BLaER1 (cell line): ENCODE data around the gene ADORA2B.
"Not testable (repeated sequence)": the region's sequence is repeated elsewhere in the genome, so short reads cannot be mapped to it uniquely, and the experiment has no call there.

Experiments used
- H3K27ac ChIP-seq: shearing (Covaris generic); formaldehyde crosslinking; 2 replicates; pipeline ENCODE4 v1.8.1; 2022
- H3K27me3 ChIP-seq: shearing (Covaris generic); formaldehyde crosslinking; 2 replicates; pipeline ENCODE4 v1.8.1; 2022
- H3K36me3 ChIP-seq: shearing (Covaris generic); formaldehyde crosslinking; 2 replicates; pipeline ENCODE4 v1.8.1; 2022
- H3K4me1 ChIP-seq: shearing (Covaris generic); formaldehyde crosslinking; 2 replicates; pipeline ENCODE4 v1.8.1; 2022
- H3K4me2 ChIP-seq: shearing (Covaris generic); formaldehyde crosslinking; 2 replicates; pipeline ENCODE4 v1.8.1; 2022
- H3K4me3 ChIP-seq: shearing (Covaris generic); formaldehyde crosslinking; 2 replicates; pipeline ENCODE4 v1.8.1; 2022
- H3K9ac ChIP-seq: shearing (Covaris generic); formaldehyde crosslinking; 2 replicates; pipeline ENCODE4 v1.8.1; 2022
- H3K9me3 ChIP-seq: shearing (Covaris generic); formaldehyde crosslinking; 2 replicates; pipeline ENCODE4 v1.8.1; 2022
- H4K20me1 ChIP-seq: shearing (Covaris generic); formaldehyde crosslinking; 2 replicates; pipeline ENCODE4 v1.8.1; 2022
- Cebpa-rat ChIP-seq: shearing (Covaris generic); IDR thresholded peaks from 2 replicates; pipeline ENCODE4 v1.8.1; 2022

The ADORA2B gene

GRCh38 chr17:15921640-15922039 is 23.3 kb upstream of the ADORA2B start:
- no peak for TF ChIP-seq Cebpa-rat
- Histone ChIP-seq H3K27me3 (peaks cover 15% of the 10 kb centered on the region), H4K20me1 (no peaks in the 10 kb centered on the region), H3K9ac (no peak overlapping the region), H3K4me1 (peaks cover 8% of the 10 kb centered on the region), H3K36me3 (no peaks in the 10 kb centered on the region), H3K27ac (no peak overlapping the region), H3K4me2 (no peak overlapping the region), H3K4me3 (no peak overlapping the region), H3K9me3 (no peaks in the 10 kb centered on the region)

- Histone ChIP-seq H3K27ac (no peak overlapping the region), H3K4me2 (no peak overlapping the region), H3K4me1 (no peaks in the 10 kb centered on the region; the same call in 1 of the 2 replicates), H3K4me3 (no peak overlapping the region), H4K20me1 (no peaks in the 10 kb centered on the region), H3K36me3 (no peaks in the 10 kb centered on the region), H3K27me3 (peaks cover 6% of the 10 kb centered on the region), H3K9me3 (no peaks in the 10 kb centered on the region), H3K9ac (no peak overlapping the region)
- no peak for TF ChIP-seq Cebpa-rat
Observed at GRCh38 chr17:15922586-15922985, 22.3 kb upstream of the ADORA2B start.

DNA sequence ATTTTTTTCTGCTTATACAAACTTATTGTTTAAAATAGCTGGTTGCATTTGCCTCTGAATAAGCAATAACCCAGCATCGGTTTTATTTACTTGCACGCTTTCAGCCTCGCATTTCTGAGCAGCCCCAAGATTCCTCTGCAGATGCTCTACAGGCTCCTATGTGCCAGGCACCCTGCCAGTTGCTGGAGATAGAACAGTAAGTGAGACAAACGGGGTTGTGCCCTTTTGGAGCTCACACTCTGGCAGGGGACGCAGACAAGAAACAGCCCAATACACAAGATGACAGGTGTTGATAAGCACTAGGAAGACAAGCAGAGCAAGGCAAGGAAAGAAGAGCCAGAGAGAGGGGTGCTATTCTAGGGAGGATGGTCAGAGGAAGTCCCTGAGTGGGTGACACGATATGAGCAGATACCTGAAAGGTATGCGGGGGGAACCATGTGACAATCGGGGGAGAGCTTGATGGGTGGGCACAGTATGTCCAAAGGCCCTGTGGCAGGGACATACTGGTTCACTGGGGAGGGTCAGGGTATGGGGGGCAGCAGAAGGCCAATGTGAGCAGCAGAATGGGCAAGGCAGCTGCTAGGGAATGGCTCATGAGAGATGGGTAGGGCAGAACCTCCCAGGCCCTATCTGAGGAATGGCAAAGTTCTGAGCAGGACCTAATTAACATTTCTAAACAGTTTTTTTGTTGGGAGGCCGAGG is 18.7 kb upstream of the ADORA2B start:
- Histone ChIP-seq H4K20me1 (no peaks in the 10 kb centered on the region), H3K27me3 (no peaks in the 10 kb centered on the region), H3K9me3 (no peaks in the 10 kb centered on the region), H3K4me2 (no peak overlapping the region), H3K4me1 (0 out of 2 replicates have a peak, but pooled peaks cover 8% of the 10 kb centered on the region), H3K4me3 (no peak overlapping the region), H3K27ac (no peak overlapping the region), H3K9ac (no peak overlapping the region), H3K36me3 (no peaks in the 10 kb centered on the region)
- no peak for TF ChIP-seq Cebpa-rat

GRCh38 chr17:15928286-15928785 is 16.6 kb upstream of the ADORA2B start:
- H3K4me3 ChIP-seq: no peak overlapping the region
- H3K27me3 ChIP-seq: no peaks in the 10 kb centered on the region
- no peaks in the 10 kb centered on the region for H4K20me1 ChIP-seq
- no peaks in the 10 kb centered on the region for H3K36me3 ChIP-seq
- H3K4me2 ChIP-seq: no peak overlapping the region
- H3K4me1 ChIP-seq: 0 out of 2 replicates have a peak, but pooled peaks cover 8% of the 10 kb centered on the region
- no peak overlapping the region for H3K9ac ChIP-seq
- TF ChIP-seq Cebpa-rat: no peak
- H3K9me3 ChIP-seq: no peaks in the 10 kb centered on the region
- H3K27ac ChIP-seq: no peak overlapping the region

DNA sequence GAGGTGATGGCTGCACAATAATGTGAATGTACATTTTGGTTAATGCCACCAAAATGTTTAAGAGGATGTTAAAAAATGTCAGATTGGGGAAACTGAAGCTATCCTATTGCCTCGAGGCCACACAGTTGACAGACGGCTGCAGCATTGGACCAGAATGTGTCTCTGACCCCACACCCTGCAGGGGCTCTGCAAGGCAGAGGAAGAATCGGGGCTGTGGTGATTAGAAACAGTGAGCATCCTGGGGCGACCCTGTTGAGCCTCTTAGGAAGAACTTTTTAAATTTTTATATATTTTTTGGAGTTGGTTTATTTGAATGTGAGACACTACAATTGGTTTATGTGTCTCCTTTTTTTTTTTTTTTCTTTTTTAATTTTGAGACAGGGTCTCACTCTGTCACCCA is 15.0 kb upstream of the ADORA2B start:
- Histone ChIP-seq H4K20me1 (no peaks in the 10 kb centered on the region), H3K4me2 (no peak overlapping the region), H3K9me3 (no peaks in the 10 kb centered on the region), H3K36me3 (no peaks in the 10 kb centered on the region), H3K4me3 (no peak overlapping the region), H3K9ac (no peak overlapping the region), H3K27me3 (no peaks in the 10 kb centered on the region), H3K4me1 (0 out of 2 replicates have a peak, but pooled peaks cover 8% of the 10 kb centered on the region), H3K27ac (no peak overlapping the region)
- no peak for TF ChIP-seq Cebpa-rat

- Histone ChIP-seq H3K27ac (no peak overlapping the region), H3K9ac (no peak overlapping the region), H4K20me1 (no peaks in the 10 kb centered on the region), H3K4me1 (0 out of 2 replicates have a peak, but pooled peaks cover 8% of the 10 kb centered on the region), H3K4me2 (no peak overlapping the region), H3K36me3 (no peaks in the 10 kb centered on the region), H3K9me3 (no peaks in the 10 kb centered on the region), H3K27me3 (no peaks in the 10 kb centered on the region), H3K4me3 (no peak overlapping the region)
- no peak for TF ChIP-seq Cebpa-rat
Observed at GRCh38 chr17:15930426-15930825, 14.5 kb upstream of the ADORA2B start.

DNA sequence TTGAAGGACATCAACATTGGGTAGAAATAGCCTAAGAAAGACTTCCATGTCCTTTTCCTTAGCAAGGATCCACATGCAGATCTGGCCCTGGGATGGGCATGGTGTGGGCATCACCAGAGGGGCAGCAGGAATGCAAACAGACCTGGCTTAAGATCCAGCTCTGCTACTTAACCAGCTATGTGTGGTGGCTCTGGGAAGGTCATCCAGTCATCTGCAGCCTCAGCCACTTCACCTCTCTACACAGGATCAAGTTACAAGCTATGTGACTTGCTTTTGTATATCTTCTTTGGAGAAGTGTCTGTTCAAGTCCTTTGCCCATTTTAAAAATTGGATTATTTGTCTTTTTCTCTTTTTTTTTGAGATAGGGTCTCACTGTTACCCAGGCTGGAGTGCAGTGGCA is 13.5 kb upstream of the ADORA2B start:
- TF ChIP-seq Cebpa-rat: no peak
- Histone ChIP-seq H3K4me2 (no peak overlapping the region), H3K36me3 (no peaks in the 10 kb centered on the region), H3K27ac (no peak overlapping the region), H3K9ac (no peak overlapping the region), H3K4me3 (no peak overlapping the region), H3K27me3 (no peaks in the 10 kb centered on the region), H3K9me3 (no peaks in the 10 kb centered on the region), H4K20me1 (no peaks in the 10 kb centered on the region), H3K4me1 (0 out of 2 replicates have a peak, but pooled peaks cover 8% of the 10 kb centered on the region)

GRCh38 chr17:15934866-15935265 is 10.1 kb upstream of the ADORA2B start:
- TF ChIP-seq Cebpa-rat: no peak
- H4K20me1 ChIP-seq: no peaks in the 10 kb centered on the region
- H3K9me3 ChIP-seq: no peaks in the 10 kb centered on the region
- no peak overlapping the region for H3K27ac ChIP-seq
- H3K4me1 ChIP-seq: no peaks in the 10 kb centered on the region
- no peak overlapping the region for H3K9ac ChIP-seq
- no peaks in the 10 kb centered on the region for H3K27me3 ChIP-seq
- no peak overlapping the region for H3K4me2 ChIP-seq
- H3K36me3 ChIP-seq: no peaks in the 10 kb centered on the region
- no peak overlapping the region for H3K4me3 ChIP-seq

DNA sequence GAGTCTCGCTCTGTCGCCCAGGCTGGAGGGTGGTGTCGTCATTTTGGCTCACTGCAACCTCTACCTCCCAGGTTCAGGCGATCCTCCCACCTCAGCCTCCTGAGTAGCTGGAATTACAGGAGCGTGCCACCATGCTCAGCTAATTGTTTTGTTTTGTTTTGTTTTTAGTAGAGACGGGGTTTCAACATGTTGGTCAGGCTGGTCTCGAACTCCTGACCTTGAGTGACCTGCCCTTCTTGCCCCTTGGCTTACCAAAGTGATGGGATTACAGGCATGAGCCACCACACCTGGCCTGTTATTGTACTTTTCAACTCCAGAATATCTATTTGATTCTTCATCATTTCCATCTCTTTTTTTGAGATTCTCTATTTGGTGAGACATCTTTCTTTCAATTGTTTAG is 9.0 kb upstream of the ADORA2B start:
- Histone ChIP-seq H3K27ac (no peak overlapping the region), H3K4me3 (no peak overlapping the region), H3K27me3 (no peaks in the 10 kb centered on the region), H4K20me1 (no peaks in the 10 kb centered on the region), H3K36me3 (no peaks in the 10 kb centered on the region), H3K9me3 (no peaks in the 10 kb centered on the region), H3K9ac (no peak overlapping the region), H3K4me1 (no peaks in the 10 kb centered on the region), H3K4me2 (no peak overlapping the region)
- TF ChIP-seq Cebpa-rat: no peak

GRCh38 chr17:15936481-15936880 is 8.4 kb upstream of the ADORA2B start:
- H3K27ac ChIP-seq, H4K20me1 ChIP-seq, H3K9ac ChIP-seq, H3K4me3 ChIP-seq, H3K9me3 ChIP-seq, H3K4me1 ChIP-seq, H3K4me2 ChIP-seq, H3K27me3 ChIP-seq, H3K36me3 ChIP-seq: not testable (repeated sequence)
